Measurements from ENCODE around the gene SEMA3D. TPM values are rescaled to one million over a fixed set of nuclear protein-coding genes. Genes with fewer than 3 reads are reported as not detected.

SEMA3D gene
- total RNA-seq, 1 experiment from 2014 or later, result 1.4 TPM

- no peaks in the 10 kb centered on the region for H4K20me1 ChIP-seq (ENCODE audit: insufficient read depth)
- BruUV-seq (replicated peaks), result no TSS peak
- no peak overlapping the region for H3K4me3 ChIP-seq (replicated peaks in 1 of 2; ENCODE audit: low read depth in 1 of 2, low read length in 2 of 2)
- no peak for DNase-seq (ENCODE audit: low read depth, low spot score)
- ATAC-seq, result no peak
- no peak overlapping the region for H2AFZ ChIP-seq (ENCODE audit: low read depth, low read length, poor library complexity, severe bottlenecking)
- no peak overlapping the region for H3K9ac ChIP-seq (ENCODE audit: low read length)
- CTCF ChIA-PET, result no interaction called here
- no peaks in the 10 kb centered on the region for H3K36me3 ChIP-seq (ENCODE audit: control insufficient read depth in 1 of 2, insufficient read depth in 2 of 2, low read length in 2 of 2)
- peaks cover 7% of the 10 kb centered on the region; the same call in 1 of the 2 replicates for H3K9me2 ChIP-seq (ENCODE audit: insufficient read depth)
- no peak overlapping the region for H3K4me2 ChIP-seq (ENCODE audit: low read length)
- intact Hi-C loops (cut with micrococcal nuclease), result no loop called here
- RAD21 ChIA-PET (ENCODE audit: low non-redundant PET in 1 of 2, low total read pairs in 2 of 2, uncharacterized antibody in 2 of 2, unreplicated experiment in 2 of 2), result no interaction called here
- H3K4me1 ChIP-seq (ENCODE audit: control insufficient read depth in 1 of 2, insufficient read depth in 2 of 2, low read length in 2 of 2), result no peaks in the 10 kb centered on the region
- H3K79me2 ChIP-seq (ENCODE audit: insufficient read depth, low read length), result no peaks in the 10 kb centered on the region
- TF ChIP-seq REST (IDR thresholded peaks at IDR 0.05; ENCODE audit: low read depth) (no peak), RAD21 (IDR thresholded peaks at IDR 0.05; ENCODE audit: low read depth) (no peak), CTCF (IDR thresholded peaks at IDR 0.05 in 2 of 3, conservative IDR thresholded peaks at IDR 0.05 in 1 of 3; ENCODE audit: borderline replicate concordance in 1 of 3, insufficient read depth in 1 of 3, low read depth in 2 of 3, low read length in 2 of 3) (no peak), ZNF274 (IDR thresholded peaks at IDR 0.05; ENCODE audit: low read depth, low read length) (no peak), POLR2A (IDR thresholded peaks at IDR 0.05; ENCODE audit: borderline replicate concordance, extremely low read depth, insufficient read depth, insufficient read length) (no peak), TCF7L2 (IDR thresholded peaks at IDR 0.05; ENCODE audit: borderline replicate concordance, extremely low read depth, insufficient read depth, insufficient read length) (no peak), EZH2phosphoT487 (IDR thresholded peaks at IDR 0.05; ENCODE audit: borderline replicate concordance) (no peak), YY1 (IDR thresholded peaks at IDR 0.05; ENCODE audit: extremely low read depth, insufficient replicate concordance, low read depth, low read length) (no peak), EGR1 (IDR thresholded peaks at IDR 0.05; ENCODE audit: low read depth) (no peak), SP1 (IDR thresholded peaks at IDR 0.05; ENCODE audit: low read depth) (no peak), SIN3A (IDR thresholded peaks at IDR 0.05; ENCODE audit: low read depth) (no peak)
- H3K27ac ChIP-seq (ENCODE audit: low read depth, low read length), result no peak overlapping the region
- no peaks in the 10 kb centered on the region for H3K27me3 ChIP-seq (ENCODE audit: insufficient read depth, low read length)
- H3K9me3 ChIP-seq (ENCODE audit: control insufficient read depth in 1 of 2, insufficient read depth in 1 of 2, low read depth in 1 of 2, low read length in 2 of 2), result no peaks in the 10 kb centered on the region
- POLR2A ChIA-PET, result no interaction called here
Observed at GRCh38 chr7:84953234-84953633, 233.6 kb downstream of the SEMA3D start.
